ENCODE measurements around the gene MCF2L. TPM values are rescaled to one million over a fixed set of nuclear protein-coding genes. Genes with fewer than 3 reads are reported as not detected.
A peak's percentile ranks its signal among the peaks of the same experiment; 100 is the strongest.

The MCF2L gene
- total RNA-seq, 4 donors from 2014 or later: 46.5 to 89.7 (median 55.0) TPM

DNA sequence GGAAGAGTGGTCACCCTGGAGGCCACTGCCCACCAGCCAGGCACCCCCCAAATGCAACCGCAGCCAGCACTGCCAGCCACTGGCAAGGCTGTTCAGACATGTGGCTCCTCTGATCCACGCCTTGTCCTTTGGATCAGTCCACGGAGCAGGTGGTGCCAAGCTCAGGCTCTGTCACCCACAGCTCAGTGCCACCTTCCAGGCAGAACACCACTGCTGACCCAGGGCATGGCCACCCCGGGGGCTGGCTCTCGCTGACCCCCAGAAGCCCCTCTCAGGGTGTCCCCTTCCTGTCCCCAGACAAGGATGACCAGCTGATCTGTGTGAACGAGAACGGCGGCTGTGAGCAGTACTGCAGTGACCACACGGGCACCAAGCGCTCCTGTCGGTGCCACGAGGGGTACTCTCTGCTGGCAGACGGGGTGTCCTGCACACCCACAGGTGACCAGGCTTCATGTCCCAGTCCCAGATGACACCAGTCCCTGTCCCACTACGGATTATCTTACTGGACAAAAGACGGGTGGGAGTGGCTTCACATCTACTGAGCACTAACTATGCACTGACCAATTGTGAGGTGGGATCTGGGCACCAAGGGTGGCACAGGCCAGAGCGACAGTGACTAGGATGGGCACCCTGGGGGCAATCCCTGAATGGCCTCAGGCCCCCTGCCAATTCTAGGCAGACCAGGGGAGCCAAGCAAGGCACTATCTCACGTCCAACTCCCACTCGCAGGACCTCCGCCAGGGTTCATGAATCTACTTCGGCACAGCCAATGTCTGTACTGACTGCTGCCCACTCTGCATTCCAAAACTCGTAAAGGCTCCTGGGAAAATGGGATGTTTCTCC is 146.6 kb downstream of the MCF2L start:
- TF ChIP-seq CTCF (IDR thresholded peaks at IDR 0.05) (no peak), POLR2A (IDR thresholded peaks at IDR 0.05) (no peak)
- no peak overlapping the region for H3K4me3 ChIP-seq (ENCODE audit: low read depth, poor library complexity, severe bottlenecking)
- intact Hi-C loops (cut with DNase I; ENCODE audit: low total_unique reads): no loop called here
- 82 to 87% methylated on average over 19 to 21 of the region's 21 CpGs for WGBS, 2 donors
- peak in 1 of 2 donors; percentile 81 for DNase-seq (ENCODE audit: low spot score in 2 of 2)

GRCh38 chr13:113116206-113116800 is 147.3 kb downstream of the MCF2L start:
- intact Hi-C loops (cut with DNase I; ENCODE audit: low total_unique reads): no loop called here
- no peak overlapping the region for H3K4me3 ChIP-seq (ENCODE audit: low read depth, poor library complexity, severe bottlenecking)
- TF ChIP-seq CTCF (IDR thresholded peaks at IDR 0.05): no peak
- no peak for TF ChIP-seq POLR2A (IDR thresholded peaks at IDR 0.05)
- 85 to 87% methylated on average over 10 of the region's 10 CpGs for WGBS, 2 donors
- DNase-seq (ENCODE audit: low spot score in 2 of 2): peak in 1 of 2 donors; percentile 31

- DNase-seq (ENCODE audit: low spot score in 2 of 2): peak in 1 of 2 donors; percentile 57
- TF ChIP-seq CTCF (IDR thresholded peaks at IDR 0.05): no peak
- no peak for TF ChIP-seq POLR2A (IDR thresholded peaks at IDR 0.05)
- intact Hi-C loops (cut with DNase I; ENCODE audit: low total_unique reads): no loop called here
- WGBS, 2 donors: 82 to 87% methylated on average over 10 of the region's 10 CpGs
- no peak overlapping the region for H3K4me3 ChIP-seq (ENCODE audit: low read depth, poor library complexity, severe bottlenecking)
Measured at GRCh38 chr13:113116871-113117271, 147.9 kb downstream of the MCF2L start.

GRCh38 chr13:113117335-113117872 is 148.4 kb downstream of the MCF2L start:
- peak in 1 of 2 donors; percentile 74 for DNase-seq (ENCODE audit: low spot score in 2 of 2)

DNA sequence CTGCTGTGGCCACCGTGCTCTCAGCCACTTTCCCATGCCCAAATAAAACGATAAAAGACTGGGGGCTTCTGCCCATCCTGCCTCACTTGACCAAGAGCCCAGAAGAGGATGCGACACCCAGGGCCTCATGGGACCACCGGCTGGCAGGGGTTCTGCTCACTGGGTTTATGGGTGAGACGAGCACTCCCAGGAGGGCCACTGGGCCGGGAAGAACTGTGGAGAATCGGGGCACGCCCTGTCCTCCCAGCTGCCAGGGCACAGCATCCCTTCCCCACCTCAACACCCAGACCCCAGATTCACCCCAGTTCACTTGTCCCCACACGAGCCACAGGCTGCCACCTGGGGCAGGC is 148.9 kb downstream of the MCF2L start:
- intact Hi-C loops (cut with DNase I; ENCODE audit: low total_unique reads): no loop called here
- no peak overlapping the region for H3K4me3 ChIP-seq (ENCODE audit: low read depth, poor library complexity, severe bottlenecking)
- DNase-seq (ENCODE audit: low spot score in 2 of 2): peak in 1 of 2 donors; percentile 63
- 87 to 89% methylated on average over 8 to 9 of the region's 9 CpGs for WGBS, 2 donors
- no peak for TF ChIP-seq POLR2A (IDR thresholded peaks at IDR 0.05)

More at GRCh38 chr13:113117335-113117872, 148.4 kb downstream of the MCF2L start:
- TF ChIP-seq POLR2A (IDR thresholded peaks at IDR 0.05) (no peak), CTCF (IDR thresholded peaks at IDR 0.05) (no peak)
- intact Hi-C loops (cut with DNase I; ENCODE audit: low total_unique reads): no loop called here
- WGBS, 2 donors: 81 to 90% methylated on average over 23 to 25 of the region's 26 CpGs
- no peak overlapping the region for H3K4me3 ChIP-seq (ENCODE audit: low read depth, poor library complexity, severe bottlenecking)
